OCI-LY3 (cell line): ENCODE measurements around the gene KITLG.

ENCODE experiments used
- EZH2phosphoT487 ChIP-seq: fragments of 200-600 bp; shearing (Covaris generic); IDR thresholded peaks from 2 replicates; pipeline ENCODE4 v1.6.1; 2018; ENCODE audit warnings: antibody characterized with exemption, mixed run types, low read depth
- TF ChIP-seq, protein P1 (sequence below): fragments of 200-600, 300-600 bp; sonication (generic); IDR thresholded peaks from 2 replicates; pipeline ENCODE4 v1.5.1; 2014; ENCODE audit warnings: antibody characterized with exemption, low read length, low read depth

DNA sequence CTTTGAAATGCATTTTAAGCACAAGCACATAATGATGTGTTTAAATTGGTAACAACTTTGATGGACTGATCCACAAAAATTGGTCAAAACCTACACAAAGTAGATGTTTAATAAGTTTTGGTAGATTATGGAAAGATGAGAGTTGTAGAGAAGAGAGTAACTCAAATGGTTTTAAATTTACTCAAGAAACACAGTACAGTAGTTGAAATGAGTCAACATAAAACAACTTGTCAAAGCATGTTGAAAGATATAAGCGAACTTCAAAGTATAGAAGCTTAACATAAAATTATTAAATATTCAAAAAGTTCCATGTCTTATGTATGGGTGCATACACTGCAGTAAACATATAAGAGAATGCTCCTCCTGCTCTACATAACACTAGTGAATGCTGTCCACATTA is 49.4 kb downstream of the KITLG start:
- TF ChIP-seq, protein P1, sequence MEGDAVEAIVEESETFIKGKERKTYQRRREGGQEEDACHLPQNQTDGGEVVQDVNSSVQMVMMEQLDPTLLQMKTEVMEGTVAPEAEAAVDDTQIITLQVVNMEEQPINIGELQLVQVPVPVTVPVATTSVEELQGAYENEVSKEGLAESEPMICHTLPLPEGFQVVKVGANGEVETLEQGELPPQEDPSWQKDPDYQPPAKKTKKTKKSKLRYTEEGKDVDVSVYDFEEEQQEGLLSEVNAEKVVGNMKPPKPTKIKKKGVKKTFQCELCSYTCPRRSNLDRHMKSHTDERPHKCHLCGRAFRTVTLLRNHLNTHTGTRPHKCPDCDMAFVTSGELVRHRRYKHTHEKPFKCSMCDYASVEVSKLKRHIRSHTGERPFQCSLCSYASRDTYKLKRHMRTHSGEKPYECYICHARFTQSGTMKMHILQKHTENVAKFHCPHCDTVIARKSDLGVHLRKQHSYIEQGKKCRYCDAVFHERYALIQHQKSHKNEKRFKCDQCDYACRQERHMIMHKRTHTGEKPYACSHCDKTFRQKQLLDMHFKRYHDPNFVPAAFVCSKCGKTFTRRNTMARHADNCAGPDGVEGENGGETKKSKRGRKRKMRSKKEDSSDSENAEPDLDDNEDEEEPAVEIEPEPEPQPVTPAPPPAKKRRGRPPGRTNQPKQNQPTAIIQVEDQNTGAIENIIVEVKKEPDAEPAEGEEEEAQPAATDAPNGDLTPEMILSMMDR = no peak
- no peak for TF ChIP-seq EZH2phosphoT487
